Pancreas (tissue), 10 donors: Measurements from ENCODE around the gene PRR14. TPM values are rescaled to one million over a fixed set of nuclear protein-coding genes. Genes with fewer than 3 reads are reported as not detected.

ENCODE experiments used
- ATAC-seq, 4 donors: fragments of 200-7000 bp; cut with Tn5 transposase; one replicate each; pipeline versions ENCODE4 v1.8.0 to v1.9.1; 2020; ENCODE audit warnings: mild to moderate bottlenecking in 4 of 4, moderate library complexity in 4 of 4
- DNase-seq, 6 donors: peaks; one replicate each; pipeline ENCODE4 v3.0.0-alpha.2; 2020
- FAIRE-seq: peaks from 2 replicates; lab custom pipeline; 2012; peaks lifted over from hg19 to GRCh38; lab: Jason Lieb, UNC
- H3K27ac ChIP-seq, 4 donors: fragments of 200-600 bp; sonication (generic); 1 replicate in 3 of 4; 2 replicates in 1 of 4; pipeline versions ENCODE4 v1.5.0 to v1.8.0; 2020
- H3K27me3 ChIP-seq, 4 donors: fragments of 200-600 bp; one replicate each; pipeline ENCODE4 v1.8.0; 2021
- H3K36me3 ChIP-seq, 3 donors: fragments of 200-600 bp; sonication (generic) in 1 of 3; one replicate each; pipeline versions ENCODE4 v1.5.0 to v1.8.0; 2020 to 2021
- H3K4me1 ChIP-seq, 3 donors: fragments of 200-600 bp; one replicate each; pipeline ENCODE4 v1.8.0; 2021
- H3K4me3 ChIP-seq, 4 donors: fragments of 200-600 bp; sonication (generic) in 2 of 4; one replicate each; pipeline versions ENCODE4 v1.5.0 to v1.8.0; 2020 to 2021
- H3K9me3 ChIP-seq, 4 donors: fragments of 200-600 bp; one replicate each; pipeline ENCODE4 v1.8.0; 2021
- WGBS, 2 donors: extraction: QIAGEN DNeasy Blood & Tissue Kit; methylation state at CpG; one replicate each; pipeline ENCODE4 v1.1.7; 2013; 5-methylcytosine and 5-hydroxymethylcytosine counted together
- intact Hi-C, 3 donors: fragments of 100-400 bp; cut with DNase I; formaldehyde crosslinking; loops; one replicate each; pipeline versions ENCODE4 v1.11.1 to v1.14.2; 2022
- polyA plus RNA-seq, 2 donors: library from polyadenylated mRNA; stranded (reverse); fragments of 200-250 nt; gene quantifications; one replicate each; pipeline ENCODE4 v1.2.3, GENCODE V29; 2013
- total RNA-seq, 6 donors: library from RNA; stranded (reverse); fragmentation: NEBNext Ultra II Directional in 4 of 6; extraction: Animal tissue kit (Norgen Biotek cat#: 25700) in 4 of 6; gene quantifications; one replicate each; pipeline versions ENCODE4 v1.2.1 to v1.2.4, GENCODE V29; 2021 to 2023
- TF ChIP-seq, protein P1 (sequence below), 4 donors: fragments of 200-600 bp; sonication (generic) in 3 of 4; IDR thresholded peaks; one replicate each; pipeline versions ENCODE4 v1.5.0 to v1.8.0; 2021; ENCODE audit warnings: antibody characterized with exemption in 4 of 4
- donor health status: healthy with polysubstance abuse.
- donor health status: DM: no; HTN: no; CAD: no; lungs with moderate emphysema.
- donor health status: DM: no; HTN: no; CAD: no.
- donor health status: control.
- donor health status: control.
- donor health status: Bipolar disorder and iron deficiency.
- donor health status: DM: yes; HTN: yes; CAD: no.
- donor health status: DM: no; HTN: no; CAD: no.
- donor health status: DM: no; HTN: no; CAD: no.
- donor health status: DM: yes; HTN: yes; CAD: no.

Gene PRR14
- total and polyA plus RNA-seq, 8 donors: 23.5 to 164 (median 29.7) TPM

DNA sequence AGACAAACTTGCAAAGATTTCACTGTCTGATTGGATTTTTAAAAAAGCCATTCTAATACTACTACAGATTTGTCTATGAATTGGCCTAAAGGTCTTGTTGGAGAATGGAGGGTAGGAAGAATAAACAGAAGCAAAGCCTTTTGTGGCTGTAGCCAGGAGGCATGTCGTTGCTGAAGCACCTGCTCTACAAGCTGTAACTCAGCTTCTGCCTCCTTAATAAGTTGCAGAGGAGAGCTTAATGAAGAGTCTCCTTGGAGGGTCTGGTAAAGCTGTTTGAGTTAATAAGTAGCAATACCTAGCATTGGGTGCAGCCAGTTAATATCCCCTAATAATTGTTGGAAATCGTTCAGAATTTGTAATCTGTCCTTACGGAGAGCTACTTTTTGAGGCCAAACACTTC lies 30.6 kb upstream of the PRR14 start:
- H3K27ac ChIP-seq: no peak overlapping the region
- no peaks in the 10 kb centered on the region for H3K9me3 ChIP-seq
- FAIRE-seq: no peak
- H3K27me3 ChIP-seq: no peaks in the 10 kb centered on the region
- H3K36me3 ChIP-seq: no peaks in the 10 kb centered on the region
- no peak for ATAC-seq
- 33 to 35% methylated on average over 3 of the region's 3 CpGs for WGBS, 2 donors
- no peak overlapping the region for H3K4me3 ChIP-seq
- intact Hi-C loops: loop anchor here in 1 of 3 donors (10.0 kb wide), 1 partner anchor 175 kb away; the partner anchor contains the start of gene SEPHS2
- TF ChIP-seq, protein P1, sequence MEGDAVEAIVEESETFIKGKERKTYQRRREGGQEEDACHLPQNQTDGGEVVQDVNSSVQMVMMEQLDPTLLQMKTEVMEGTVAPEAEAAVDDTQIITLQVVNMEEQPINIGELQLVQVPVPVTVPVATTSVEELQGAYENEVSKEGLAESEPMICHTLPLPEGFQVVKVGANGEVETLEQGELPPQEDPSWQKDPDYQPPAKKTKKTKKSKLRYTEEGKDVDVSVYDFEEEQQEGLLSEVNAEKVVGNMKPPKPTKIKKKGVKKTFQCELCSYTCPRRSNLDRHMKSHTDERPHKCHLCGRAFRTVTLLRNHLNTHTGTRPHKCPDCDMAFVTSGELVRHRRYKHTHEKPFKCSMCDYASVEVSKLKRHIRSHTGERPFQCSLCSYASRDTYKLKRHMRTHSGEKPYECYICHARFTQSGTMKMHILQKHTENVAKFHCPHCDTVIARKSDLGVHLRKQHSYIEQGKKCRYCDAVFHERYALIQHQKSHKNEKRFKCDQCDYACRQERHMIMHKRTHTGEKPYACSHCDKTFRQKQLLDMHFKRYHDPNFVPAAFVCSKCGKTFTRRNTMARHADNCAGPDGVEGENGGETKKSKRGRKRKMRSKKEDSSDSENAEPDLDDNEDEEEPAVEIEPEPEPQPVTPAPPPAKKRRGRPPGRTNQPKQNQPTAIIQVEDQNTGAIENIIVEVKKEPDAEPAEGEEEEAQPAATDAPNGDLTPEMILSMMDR (IDR thresholded peaks at IDR 0.05): no peak
- no peak for DNase-seq
- H3K4me1 ChIP-seq: no peaks in the 10 kb centered on the region

GRCh38 chr16:30621765-30622164 lies 29.0 kb upstream of the PRR14 start:
- 75 to 77% methylated on average over 5 of the region's 5 CpGs for WGBS, 2 donors
- no peak for ATAC-seq
- no peak overlapping the region for H3K4me3 ChIP-seq
- intact Hi-C loops: loop anchor here in 1 of 3 donors (10.0 kb wide), 1 partner anchor 177 kb away; the partner anchor contains the start of gene SEPHS2
- TF ChIP-seq, protein P1 (IDR thresholded peaks at IDR 0.05): no peak
- FAIRE-seq: no peak
- no peaks in the 10 kb centered on the region for H3K9me3 ChIP-seq
- H3K27ac ChIP-seq: no peak overlapping the region
- no peaks in the 10 kb centered on the region for H3K36me3 ChIP-seq
- H3K27me3 ChIP-seq: no peaks in the 10 kb centered on the region
- no peak for DNase-seq
- no peaks in the 10 kb centered on the region for H3K4me1 ChIP-seq

DNA sequence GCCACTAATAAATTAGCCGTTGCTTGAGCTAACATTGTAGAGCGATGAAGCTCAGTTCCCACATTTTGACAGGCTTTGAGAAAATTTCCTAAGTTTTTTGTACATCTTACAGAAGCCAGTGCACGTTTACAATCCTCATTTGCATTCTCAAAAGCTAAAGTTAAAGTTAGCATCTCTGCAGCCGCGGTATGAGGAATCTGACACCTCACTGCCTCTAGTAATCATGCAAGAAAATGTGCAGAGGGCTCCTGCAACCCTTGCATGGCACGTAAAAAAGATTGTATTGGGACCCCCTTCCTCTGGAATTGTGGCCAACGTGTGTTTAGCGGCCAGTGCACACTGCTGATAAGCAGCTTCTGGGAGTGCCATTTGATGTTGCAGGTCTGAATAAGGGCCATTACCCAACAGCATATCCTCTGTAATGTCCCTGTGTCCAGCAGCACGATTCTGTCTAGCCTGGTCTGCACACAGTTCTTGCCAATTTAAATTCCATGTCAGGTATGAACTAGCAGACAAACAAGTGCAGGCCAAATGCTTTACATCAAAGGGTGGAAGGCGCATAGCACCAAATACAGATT lies 28.2 kb upstream of the PRR14 start:
- FAIRE-seq: no peak
- H3K9me3 ChIP-seq: no peaks in the 10 kb centered on the region
- no peaks in the 10 kb centered on the region for H3K4me1 ChIP-seq
- intact Hi-C loops: loop anchor here in 1 of 3 donors (10.0 kb wide), 1 partner anchor 178 kb away; the partner anchor contains the start of gene SEPHS2
- H3K36me3 ChIP-seq: no peaks in the 10 kb centered on the region
- DNase-seq: no peak
- H3K27me3 ChIP-seq: no peaks in the 10 kb centered on the region
- ATAC-seq: no peak
- TF ChIP-seq, protein P1 (IDR thresholded peaks at IDR 0.05): no peak
- WGBS, 2 donors: 40 to 47% methylated on average over 10 of the region's 10 CpGs
- no peak overlapping the region for H3K4me3 ChIP-seq
- H3K27ac ChIP-seq: no peak overlapping the region

DNA sequence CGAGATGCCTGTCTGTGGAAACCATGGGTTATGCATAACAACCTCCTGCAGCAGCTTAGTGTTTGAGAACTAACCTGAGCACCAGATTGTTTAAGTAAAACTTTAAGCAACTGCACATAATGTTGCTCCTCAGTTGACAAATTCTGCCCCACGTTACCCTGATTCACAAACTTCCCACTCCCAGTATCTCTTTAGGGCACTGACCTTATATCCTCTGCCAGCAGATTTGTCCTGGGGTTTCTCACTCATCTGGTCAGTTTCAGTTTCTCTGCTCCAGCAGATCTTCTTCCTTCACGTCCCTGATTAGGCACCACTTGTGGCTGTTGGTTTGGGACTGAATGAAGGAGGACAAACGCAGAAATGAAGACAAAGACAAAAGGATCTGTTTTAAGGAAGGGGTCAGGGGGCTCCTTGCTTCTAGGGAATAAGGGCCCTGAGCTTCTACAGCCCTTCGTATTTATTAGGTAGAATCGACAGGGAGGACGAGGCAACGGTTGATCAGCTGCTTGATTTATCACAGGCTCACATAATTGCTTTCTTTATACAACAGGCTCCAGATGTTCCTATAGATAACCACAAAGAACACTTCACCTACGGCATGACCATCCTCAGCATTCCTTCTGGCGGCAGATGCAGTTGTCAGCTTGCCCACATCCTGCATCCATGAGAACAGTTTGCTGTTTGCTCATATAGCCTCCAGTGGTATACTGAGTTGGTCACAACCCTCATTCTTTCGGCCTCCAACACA lies 27.1 kb upstream of the PRR14 start:
- FAIRE-seq: no peak
- 76 to 82% methylated on average over 11 of the region's 11 CpGs for WGBS, 2 donors

More for the DNA sequence above, 27.1 kb upstream of the PRR14 start:
- no peak for ATAC-seq
- intact Hi-C loops: loop anchor here in 1 of 3 donors (10.0 kb wide), 1 partner anchor 179 kb away; the partner anchor contains the start of gene SEPHS2
- no peak overlapping the region for H3K4me3 ChIP-seq
- no peaks in the 10 kb centered on the region for H3K9me3 ChIP-seq
- no peaks in the 10 kb centered on the region for H3K4me1 ChIP-seq
- no peaks in the 10 kb centered on the region for H3K27me3 ChIP-seq
- no peak for DNase-seq
- TF ChIP-seq, protein P1 (IDR thresholded peaks at IDR 0.05): no peak
- no peaks in the 10 kb centered on the region for H3K36me3 ChIP-seq
- H3K27ac ChIP-seq: no peak overlapping the region
